Measurements from ENCODE around the gene PPP2R1B. TPM values are rescaled to one million over a fixed set of nuclear protein-coding genes. Genes with fewer than 3 reads are reported as not detected.

Gene PPP2R1B
- total RNA-seq, 1 experiment from 2014 or later = 105 TPM

DNA sequence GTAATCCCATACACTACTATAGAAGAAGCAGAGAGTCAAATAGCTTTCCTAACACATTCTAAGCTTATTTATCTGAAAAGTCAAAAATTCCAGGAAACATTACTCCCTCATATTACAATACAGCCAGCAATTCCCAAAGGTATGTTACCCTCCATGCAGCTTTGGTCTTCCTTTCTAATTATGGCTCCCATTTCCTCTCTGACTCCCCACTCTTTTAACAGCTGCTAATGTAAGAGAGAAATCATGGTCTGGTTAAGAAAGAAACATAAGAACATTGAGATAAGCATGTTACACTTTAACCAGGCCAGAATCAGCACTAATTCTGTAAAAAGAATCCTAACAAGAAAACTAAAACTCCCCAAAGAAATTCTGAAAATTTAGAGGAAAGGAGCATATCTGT lies 6.8 kb downstream of the PPP2R1B start:
- Histone ChIP-seq H3K23ac (ENCODE audit: insufficient read length, low read depth, low read length) (no peak overlapping the region), H3K4me1 (ENCODE audit: insufficient read depth, low read length) (no peaks in the 10 kb centered on the region), H3K27ac (ENCODE audit: insufficient read length, low read depth, low read length) (no peak overlapping the region), H3K4me2 (ENCODE audit: insufficient read depth, insufficient read length, low read length) (no peak overlapping the region), H3K79me2 (ENCODE audit: insufficient read depth, low read length) (0 out of 2 replicates have a peak, but pooled peaks cover 2% of the 10 kb centered on the region), H3K23me2 (ENCODE audit: insufficient read length, low read depth, low read length, poor library complexity, severe bottlenecking) (no peaks in the 10 kb centered on the region), H4K20me1 (ENCODE audit: control insufficient read depth, insufficient read depth, insufficient read length) (no peaks in the 10 kb centered on the region), H2BK5ac (ENCODE audit: insufficient read length, low read length) (no peak overlapping the region), H3K79me1 (ENCODE audit: insufficient read depth, low read depth, low read length, poor library complexity, severe bottlenecking) (peaks cover 3% of the 10 kb centered on the region), H2BK120ac (ENCODE audit: low read depth, low read length, poor library complexity, severe bottlenecking) (no peak overlapping the region), H2BK15ac (ENCODE audit: low read depth, low read length) (no peak overlapping the region), H2BK20ac (ENCODE audit: low read depth, low read length, poor library complexity, severe bottlenecking) (no peak overlapping the region), H4K91ac (ENCODE audit: insufficient read length, low read depth, low read length) (no peak overlapping the region), H3K9me3 (ENCODE audit: control insufficient read depth, low read depth, low read length) (no peaks in the 10 kb centered on the region), H2BK12ac (ENCODE audit: insufficient read length, low read depth, low read length) (no peak overlapping the region), H2AFZ (ENCODE audit: low read length) (no peak overlapping the region), H4K5ac (ENCODE audit: insufficient read length, low read depth, low read length) (no peak overlapping the region), H3K4ac (ENCODE audit: low read depth, low read length) (no peak overlapping the region), H3K14ac (ENCODE audit: insufficient read depth, low read length) (no peak overlapping the region), H3K27me3 (ENCODE audit: insufficient read depth, low read length) (no peaks in the 10 kb centered on the region), H3K9ac (ENCODE audit: extremely low read depth, insufficient read length, low read length) (no peak overlapping the region), H2AK5ac (ENCODE audit: insufficient read length, low read length) (no peak overlapping the region), H3K18ac (ENCODE audit: insufficient read length, low read depth, low read length) (no peak overlapping the region), H3K56ac (ENCODE audit: insufficient read length, low read depth, low read length) (no peak overlapping the region), H3T11ph (ENCODE audit: low read length) (no peak overlapping the region), H4K8ac (replicated peaks; ENCODE audit: insufficient read length, low read depth, low read length) (no peak overlapping the region)
- no peak overlapping the region for H3K27ac Mint-ChIP-seq
- peaks cover 49 to 87% (median 84%) of the 10 kb centered on the region in 3 experiments for H3K36me3 Mint-ChIP-seq (ENCODE audit: insufficient read depth in 1 of 3, low read depth in 3 of 3)
- no peaks in the 10 kb centered on the region for H3K9me3 Mint-ChIP-seq
- H3K27me3 Mint-ChIP-seq (ENCODE audit: low read depth) = no peaks in the 10 kb centered on the region
- H3K4me3 Mint-ChIP-seq = no peak overlapping the region
- peaks cover 8 to 13% of the 10 kb centered on the region in 2 experiments for H3K4me1 Mint-ChIP-seq
- no peak for TF ChIP-seq CTCF (conservative IDR thresholded peaks at IDR 0.05)
- DNase-seq = no peak
